BJ (cell line): ENCODE measurements around the gene KCNC3. TPM values are rescaled to one million over a fixed set of nuclear protein-coding genes. Genes with fewer than 3 reads are reported as not detected.

Experiments used
- CTCF ChIA-PET: fragments of 350-600 bp; formaldehyde crosslinking; extraction: SDS; loops from one replicate; lab custom pipeline; 2021; ENCODE audit warnings: antibody characterized with exemption, inconsistent platforms; lab: Yijun Ruan, JAX
- POLR2A ChIA-PET: fragments of 300-600 bp; sonication (Branson Sonifier 250); formaldehyde crosslinking; extraction: SDS; loops from one replicate; lab custom pipeline; 2021; ENCODE audit warnings: antibody characterized with exemption; lab: Charles Lee
- DNase-seq: peaks from one replicate; pipeline ENCODE4 v3.0.0-alpha.2; 2011; ENCODE audit warnings: low read depth
- H3K27me3 ChIP-seq: 2 replicates; pipeline ENCODE4 v1.6.0; 2011; ENCODE audit warnings: low read length; ENCODE audit not compliant: control insufficient read depth, insufficient read depth
- H3K36me3 ChIP-seq: 2 replicates; pipeline ENCODE4 v1.5.1; 2011; ENCODE audit warnings: low read length; ENCODE audit not compliant: control insufficient read depth, insufficient read depth
- H3K4me3 ChIP-seq: 2 replicates; pipeline ENCODE4 v1.5.1; 2011; ENCODE audit warnings: low read depth, mild to moderate bottlenecking, control low read depth, low read length
- polyA plus RNA-seq: library from polyadenylated mRNA; depleted of rRNA; stranded (reverse); fragments of >200 nt; gene quantifications from 2 replicates; pipeline ENCODE4 v1.2.3, GENCODE V29; 2011
- TF ChIP-seq, protein P1 (sequence below): IDR thresholded peaks from 2 replicates; pipeline ENCODE4 v1.5.1; 2011; ENCODE audit warnings: low read depth, mild to moderate bottlenecking, control low read depth, inconsistent platforms, low read length, moderate library complexity; ENCODE audit not compliant: insufficient read depth

KCNC3 gene
- polyA plus RNA-seq, 1 experiment, result 0.04 TPM

DNA sequence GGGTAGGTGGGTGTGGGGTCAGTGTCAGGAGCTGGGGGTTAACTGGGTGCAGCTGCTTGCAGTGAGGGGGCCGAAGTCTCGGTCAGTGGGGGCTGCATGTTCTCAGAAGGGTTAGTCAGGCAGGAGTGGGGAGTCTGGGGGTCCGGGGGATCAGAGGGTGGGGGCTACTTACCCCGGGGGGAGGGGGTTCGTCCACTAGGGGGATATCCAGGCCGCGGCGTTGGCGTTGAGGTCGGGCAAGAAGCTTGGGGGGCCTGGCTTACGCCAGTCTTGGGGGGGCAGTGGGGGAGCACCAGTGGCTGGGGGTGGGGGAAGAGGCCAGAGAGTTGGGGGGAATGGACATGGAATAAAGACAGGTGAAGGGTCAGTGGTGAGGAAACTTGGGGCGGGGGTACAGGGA is 9.1 kb downstream of the KCNC3 start:
- no peak for DNase-seq
- Histone ChIP-seq H3K36me3 (no peaks in the 10 kb centered on the region), H3K27me3 (peaks cover under 1% of the 10 kb centered on the region; the same call in 1 of the 2 replicates), H3K4me3 (no peak overlapping the region)
- TF ChIP-seq, protein P1, sequence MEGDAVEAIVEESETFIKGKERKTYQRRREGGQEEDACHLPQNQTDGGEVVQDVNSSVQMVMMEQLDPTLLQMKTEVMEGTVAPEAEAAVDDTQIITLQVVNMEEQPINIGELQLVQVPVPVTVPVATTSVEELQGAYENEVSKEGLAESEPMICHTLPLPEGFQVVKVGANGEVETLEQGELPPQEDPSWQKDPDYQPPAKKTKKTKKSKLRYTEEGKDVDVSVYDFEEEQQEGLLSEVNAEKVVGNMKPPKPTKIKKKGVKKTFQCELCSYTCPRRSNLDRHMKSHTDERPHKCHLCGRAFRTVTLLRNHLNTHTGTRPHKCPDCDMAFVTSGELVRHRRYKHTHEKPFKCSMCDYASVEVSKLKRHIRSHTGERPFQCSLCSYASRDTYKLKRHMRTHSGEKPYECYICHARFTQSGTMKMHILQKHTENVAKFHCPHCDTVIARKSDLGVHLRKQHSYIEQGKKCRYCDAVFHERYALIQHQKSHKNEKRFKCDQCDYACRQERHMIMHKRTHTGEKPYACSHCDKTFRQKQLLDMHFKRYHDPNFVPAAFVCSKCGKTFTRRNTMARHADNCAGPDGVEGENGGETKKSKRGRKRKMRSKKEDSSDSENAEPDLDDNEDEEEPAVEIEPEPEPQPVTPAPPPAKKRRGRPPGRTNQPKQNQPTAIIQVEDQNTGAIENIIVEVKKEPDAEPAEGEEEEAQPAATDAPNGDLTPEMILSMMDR, result no peak
- POLR2A ChIA-PET, result no interaction called here
- CTCF ChIA-PET, result no interaction called here

DNA sequence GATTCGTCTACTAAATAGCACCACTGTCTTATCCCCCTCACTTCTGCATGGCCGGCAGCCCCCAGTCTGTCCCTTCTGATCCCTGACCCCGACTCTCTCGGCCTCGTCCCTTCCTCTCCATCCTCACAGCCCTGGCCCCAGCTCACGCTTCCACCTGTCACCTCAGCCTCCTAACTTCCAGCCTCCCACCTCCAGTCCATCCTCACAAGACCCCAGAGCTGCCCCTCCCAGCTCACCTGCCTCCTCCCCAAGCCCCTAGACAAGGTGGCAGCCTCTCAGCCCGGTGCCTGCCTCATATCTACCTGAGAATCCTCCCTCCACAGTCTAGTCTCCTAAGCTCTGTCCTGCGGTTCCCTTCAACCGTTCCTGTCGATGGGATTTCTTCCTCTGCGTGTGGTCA is 10.0 kb downstream of the KCNC3 start:
- Histone ChIP-seq H3K4me3 (no peak overlapping the region), H3K27me3 (peaks cover 4% of the 10 kb centered on the region; the same call in 1 of the 2 replicates), H3K36me3 (no peaks in the 10 kb centered on the region)
- TF ChIP-seq, protein P1, result no peak
- ChIA-PET CTCF (no interaction called here), POLR2A (no interaction called here)
- DNase-seq, result no peak

DNA sequence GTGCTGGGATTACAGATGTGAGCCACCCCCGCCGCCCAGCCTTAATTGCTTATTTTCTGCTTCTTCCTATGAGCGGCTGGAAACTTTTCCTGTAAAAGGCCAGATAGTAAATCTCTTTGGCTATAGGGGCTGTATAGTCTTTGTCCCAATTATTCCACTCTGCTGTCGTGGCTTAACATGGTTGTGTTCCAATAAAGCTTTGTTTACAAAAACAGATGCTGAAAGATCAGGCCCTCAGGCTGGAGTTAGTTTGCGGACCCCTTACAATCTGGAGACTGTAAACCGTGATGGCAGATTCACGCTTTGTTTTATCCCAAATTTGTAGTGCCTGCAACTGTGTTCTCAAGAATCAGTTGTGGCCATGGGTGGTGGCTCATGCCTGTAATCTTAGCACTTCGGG is 10.7 kb downstream of the KCNC3 start:
- Histone ChIP-seq H3K36me3 (no peaks in the 10 kb centered on the region), H3K27me3 (peaks cover 6% of the 10 kb centered on the region; the same call in 1 of the 2 replicates), H3K4me3 (no peak overlapping the region)
- CTCF ChIA-PET, result no interaction called here
- TF ChIP-seq, protein P1, result no peak
- POLR2A ChIA-PET, result no interaction called here
- no peak for DNase-seq

DNA sequence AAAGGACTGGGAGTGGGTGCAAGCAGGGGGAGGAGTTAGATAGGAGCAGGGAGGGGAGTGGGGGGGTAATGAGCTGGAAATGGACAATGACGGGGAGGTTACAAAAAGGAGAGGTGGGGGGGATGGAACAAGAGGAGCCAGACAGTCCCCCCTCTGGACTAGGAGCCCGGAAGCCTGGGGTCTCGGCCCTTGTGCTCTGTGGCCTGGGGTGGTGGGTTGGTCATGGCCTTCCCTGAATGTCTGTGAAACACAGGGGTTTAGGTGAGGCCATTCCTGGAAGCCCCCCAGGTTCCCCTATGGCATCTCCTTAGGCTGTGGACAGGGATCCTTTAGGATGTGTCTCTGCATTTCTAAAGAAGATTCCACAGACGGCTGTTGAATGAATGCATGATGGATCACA is 12.1 kb downstream of the KCNC3 start:
- Histone ChIP-seq H3K27me3 (peaks cover 11% of the 10 kb centered on the region), H3K36me3 (no peaks in the 10 kb centered on the region), H3K4me3 (no peak overlapping the region)
- TF ChIP-seq, protein P1, result no peak
- CTCF ChIA-PET, result no interaction called here
- POLR2A ChIA-PET, result no interaction called here
- no peak for DNase-seq

DNA sequence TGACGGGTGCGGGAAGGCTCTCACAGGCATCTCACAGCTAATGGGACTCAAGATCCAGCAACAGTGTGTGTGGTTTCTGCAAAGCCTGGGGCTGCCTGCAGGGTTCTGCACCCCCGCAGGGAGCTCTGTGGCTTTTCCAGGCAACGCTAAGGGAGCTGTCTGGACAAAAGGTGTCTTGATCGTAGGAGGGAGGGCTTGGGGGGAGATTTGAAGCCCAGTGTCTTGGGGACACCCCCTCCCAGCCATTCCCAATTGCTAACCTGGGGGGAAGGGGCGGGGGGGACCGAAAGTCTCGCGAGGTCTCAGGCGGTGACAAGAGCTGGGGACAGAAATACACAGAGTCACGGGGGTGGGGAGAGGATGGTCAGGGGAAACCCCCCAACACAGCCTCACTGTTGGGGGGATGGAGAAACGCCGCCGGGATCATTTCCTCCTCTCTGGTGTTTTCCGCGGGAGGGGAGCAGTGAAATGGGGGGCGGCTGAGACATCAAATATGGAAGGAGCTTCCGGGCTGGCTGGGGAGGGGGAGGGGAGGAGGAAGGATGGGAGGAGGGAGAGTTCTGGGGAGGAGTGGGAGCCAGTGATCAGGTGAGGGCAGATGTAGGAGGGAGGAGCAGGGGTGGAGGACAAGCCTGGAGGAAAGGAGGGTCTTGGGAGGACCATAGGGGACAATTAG is 13.3 kb downstream of the KCNC3 start:
- Histone ChIP-seq H3K27me3 (peaks cover 11% of the 10 kb centered on the region), H3K4me3 (no peak overlapping the region), H3K36me3 (no peaks in the 10 kb centered on the region)
- POLR2A ChIA-PET, result no interaction called here
- CTCF ChIA-PET, result interaction anchor here (0.7 kb wide), 1 partner anchor 375 kb away, joined by 3 read pairs; no protein-coding TSS in a partner anchor
- TF ChIP-seq, protein P1, result no peak
- DNase-seq, result no peak
